Choroid plexus epithelial cell (primary cell): Measurements from ENCODE around the gene PLCL2.
"Not testable (repeated sequence)": the region's sequence is repeated elsewhere in the genome, so short reads cannot be mapped to it uniquely, and the experiment has no call there.

Experiments used
- DNase-seq: peaks from one replicate; pipeline ENCODE4 v3.0.0-alpha.2; 2010; ENCODE audit warnings: low read depth
- H3K4me3 ChIP-seq: 2 replicates; pipeline ENCODE4 v1.5.1; 2011; ENCODE audit warnings: low read depth, mild to moderate bottlenecking, control low read depth, low read length, moderate library complexity
- CTCF ChIP-seq: conservative IDR thresholded peaks from 2 replicates; pipeline ENCODE4 v1.5.1; 2011; ENCODE audit warnings: low read depth, mild to moderate bottlenecking, control low read depth, inconsistent platforms, low read length, moderate library complexity

The PLCL2 gene

GRCh38 chr3:17120115-17120514 is 235.4 kb downstream of the PLCL2 start:
- H3K4me3 ChIP-seq, result no peak overlapping the region
- DNase-seq, result no peak
- TF ChIP-seq CTCF, result no peak

GRCh38 chr3:17121336-17121735 is 236.6 kb downstream of the PLCL2 start:
- DNase-seq, result no peak
- H3K4me3 ChIP-seq, result no peak overlapping the region
- TF ChIP-seq CTCF, result no peak

- TF ChIP-seq CTCF, result no peak
- H3K4me3 ChIP-seq, result no peak overlapping the region
- no peak for DNase-seq
Measured at GRCh38 chr3:17122758-17123157, 238.0 kb downstream of the PLCL2 start.

- DNase-seq, result peak; percentile 5
- H3K4me3 ChIP-seq, result no peak overlapping the region
- TF ChIP-seq CTCF, result no peak
Measured at GRCh38 chr3:17125738-17126442, 241.1 kb downstream of the PLCL2 start.

- not testable (repeated sequence) for H3K4me3 ChIP-seq, DNase-seq
Measured at GRCh38 chr3:17128671-17129070, 243.9 kb downstream of the PLCL2 start.

- no peak for TF ChIP-seq CTCF
- no peak for DNase-seq
- H3K4me3 ChIP-seq, result no peak overlapping the region
Measured at GRCh38 chr3:17129556-17129955, 244.8 kb downstream of the PLCL2 start.

- DNase-seq, result no peak
- H3K4me3 ChIP-seq, result no peak overlapping the region
- no peak for TF ChIP-seq CTCF
Measured at GRCh38 chr3:17130956-17131355, 246.2 kb downstream of the PLCL2 start.
